ENCODE data around the gene IQSEC1. TPM values are rescaled to one million over a fixed set of nuclear protein-coding genes. Genes with fewer than 3 reads are reported as not detected.

Gene IQSEC1
- total RNA-seq, 1 donor from 2014 or later = 60.2 TPM

GRCh38 chr3:12999147-13000140 is 73.8 kb downstream of the IQSEC1 start:
- no peak for DNase-seq

- no peak for DNase-seq
Observed at GRCh38 chr3:12998648-12999047, 74.6 kb downstream of the IQSEC1 start.

DNA sequence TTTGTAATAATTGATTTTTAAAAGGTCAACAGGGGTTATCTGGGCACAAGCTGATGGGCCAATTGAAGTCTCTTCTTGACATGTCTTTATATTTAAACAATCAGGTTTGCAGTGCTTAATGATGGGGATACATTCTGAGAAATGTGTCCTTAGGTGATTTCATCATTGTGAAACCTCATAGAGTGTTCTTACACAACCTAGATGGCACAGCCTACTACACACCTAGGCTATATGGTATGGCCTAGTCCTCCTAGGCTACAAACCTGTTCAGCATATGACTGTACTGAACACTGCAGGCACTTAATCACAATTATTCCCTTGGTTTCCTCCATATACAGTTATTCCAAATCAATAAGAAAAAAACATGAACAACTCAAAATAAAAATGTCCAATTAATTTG is 75.8 kb downstream of the IQSEC1 start:
- no peak for DNase-seq

GRCh38 chr3:12996181-12996506 is 77.1 kb downstream of the IQSEC1 start:
- DNase-seq = no peak

GRCh38 chr3:12995389-12996180 is 77.6 kb downstream of the IQSEC1 start:
- DNase-seq = no peak

GRCh38 chr3:12994607-12995388 is 78.4 kb downstream of the IQSEC1 start:
- DNase-seq = peak; percentile 90

- no peak for DNase-seq
Observed at GRCh38 chr3:12994357-12994606, 78.9 kb downstream of the IQSEC1 start.

DNA sequence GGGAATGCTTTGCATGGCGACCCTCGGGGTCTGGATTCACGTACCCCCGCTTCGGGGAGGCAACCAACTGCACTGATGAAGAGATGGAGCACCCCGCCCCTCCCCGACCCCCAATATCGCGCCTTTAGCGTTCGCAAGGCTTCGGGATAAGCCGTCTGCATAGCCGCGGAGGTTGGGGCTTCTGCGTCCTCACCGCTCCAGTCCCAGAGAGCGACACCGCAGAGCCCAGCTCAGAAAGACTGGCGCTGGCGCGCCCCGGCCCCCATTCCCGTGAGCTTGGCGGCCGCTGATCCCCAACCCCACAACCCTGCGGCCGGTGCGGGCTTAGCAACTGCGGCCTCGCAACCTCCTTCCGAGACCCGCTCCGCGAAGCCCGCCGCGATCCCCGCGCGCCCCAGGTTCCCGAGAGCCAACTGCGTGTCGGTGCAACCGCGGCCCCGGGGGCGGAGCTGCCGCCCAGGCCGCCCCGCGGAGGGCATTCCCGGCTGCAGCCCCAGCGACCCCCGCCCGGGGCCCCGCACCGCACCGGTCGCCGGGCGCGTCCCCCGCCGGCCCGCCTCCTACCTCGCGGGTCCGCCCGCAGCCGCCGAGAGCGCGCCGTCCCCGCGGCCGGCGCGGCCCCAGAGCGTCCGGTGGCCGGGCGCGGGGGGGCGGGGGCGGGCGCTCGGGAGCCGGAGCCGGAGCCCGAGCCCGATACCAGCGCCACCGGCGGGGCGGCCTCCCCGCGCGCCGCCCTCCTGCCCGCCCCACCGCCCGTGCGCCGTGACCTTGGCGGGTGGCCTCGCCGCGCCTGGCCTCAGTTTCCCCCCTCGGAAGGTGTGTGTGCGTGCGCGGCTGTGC is 79.5 kb downstream of the IQSEC1 start:
- no peak for DNase-seq

DNA sequence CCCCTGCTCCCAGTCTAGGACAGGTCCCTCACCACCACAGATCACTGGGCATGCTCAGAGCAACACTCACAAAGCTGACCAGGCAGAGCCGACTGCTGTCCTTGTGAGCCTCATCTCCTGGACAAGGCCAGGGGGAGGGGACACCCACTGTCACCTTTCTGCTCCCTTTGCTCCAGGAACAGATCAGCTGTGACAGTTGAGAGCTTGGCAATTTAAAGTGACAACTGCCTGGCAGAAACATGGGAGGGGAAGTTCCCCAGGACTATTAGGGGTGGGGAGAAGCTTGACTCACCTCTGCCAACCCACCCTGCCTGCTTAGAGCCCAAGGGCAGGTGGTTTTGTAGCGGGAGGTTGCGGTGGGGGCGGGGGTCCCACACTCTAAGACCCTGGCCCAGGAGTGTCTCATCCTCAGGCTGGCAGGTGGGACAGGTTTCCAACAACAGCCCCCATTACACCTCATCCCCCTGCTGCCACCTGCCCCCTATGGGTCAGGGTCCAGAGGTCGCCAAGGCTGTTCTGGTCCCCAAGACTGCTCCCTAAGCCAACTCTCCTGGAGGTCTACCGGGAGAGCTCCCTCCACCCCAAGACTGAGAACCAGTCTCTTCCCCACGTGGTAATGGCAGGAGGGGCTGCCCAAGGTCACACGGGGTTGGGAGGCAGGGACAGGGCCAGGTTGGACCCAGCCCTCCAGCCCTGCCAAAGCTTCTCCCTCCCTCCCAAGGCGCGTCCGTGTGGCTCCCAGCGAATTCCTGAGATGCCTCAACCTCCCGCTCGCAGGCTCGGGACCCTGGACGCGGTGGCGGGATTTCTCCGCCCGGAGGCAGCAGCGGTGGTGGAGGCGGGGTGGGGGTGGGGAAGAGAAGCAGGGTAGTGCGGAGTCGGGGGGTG is 80.4 kb downstream of the IQSEC1 start:
- DNase-seq = no peak

GRCh38 chr3:12991861-12992281 is 81.4 kb downstream of the IQSEC1 start:
- no peak for DNase-seq

DNA sequence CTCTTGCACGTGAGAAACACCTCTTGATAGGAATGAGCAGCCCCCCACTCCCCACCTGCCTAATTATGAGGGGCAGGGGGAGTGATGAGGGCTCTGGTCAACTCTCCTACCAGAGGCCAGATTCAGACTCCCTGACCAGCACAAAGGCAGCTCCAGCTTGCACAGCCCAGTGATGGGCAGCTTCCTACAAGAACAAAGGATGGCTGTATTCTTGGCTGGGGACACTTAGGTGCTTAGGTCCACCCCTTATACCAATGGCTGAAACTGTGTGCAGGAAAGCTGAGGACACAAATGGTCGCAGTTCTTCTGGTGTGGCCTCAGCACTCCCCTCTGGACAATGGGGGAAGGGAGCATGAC is 81.8 kb downstream of the IQSEC1 start:
- DNase-seq = no peak

DNA sequence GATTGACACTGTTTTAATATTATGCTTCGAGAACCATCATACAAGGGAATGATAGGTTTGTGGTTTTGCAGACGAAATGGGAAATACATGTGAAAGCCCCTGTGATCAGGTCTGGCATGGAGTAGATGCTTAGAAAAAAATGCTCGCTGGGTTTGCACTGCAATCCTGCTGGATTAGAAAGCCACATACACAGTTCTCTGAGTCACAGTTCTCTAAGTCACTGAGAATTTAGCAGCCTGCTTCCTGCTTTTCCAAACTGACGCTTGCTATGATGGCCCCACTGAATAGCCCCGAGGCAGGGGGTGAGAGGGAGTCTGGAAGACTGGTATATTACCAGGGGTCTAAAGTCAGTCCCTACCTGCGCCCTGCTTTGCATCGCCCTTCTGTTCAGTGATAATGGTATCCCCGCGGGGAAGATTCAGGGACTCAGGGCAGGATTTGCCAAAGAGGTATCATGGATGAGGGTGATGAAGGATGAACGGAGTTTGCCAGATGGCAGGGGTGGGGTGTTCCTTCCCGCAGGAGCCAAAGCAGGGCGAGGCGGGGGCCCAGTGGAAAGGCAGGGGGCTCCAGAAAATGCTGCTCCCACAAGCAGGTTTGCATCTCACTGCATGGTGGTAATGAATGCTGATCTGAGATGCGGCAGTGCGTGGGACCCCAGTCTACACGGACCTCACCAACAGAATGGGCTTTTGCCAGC is 82.3 kb downstream of the IQSEC1 start:
- DNase-seq = no peak

- no peak for DNase-seq
Observed at GRCh38 chr3:12990306-12990705, 82.9 kb downstream of the IQSEC1 start.

- no peak for DNase-seq
Observed at GRCh38 chr3:12988728-12989454, 84.3 kb downstream of the IQSEC1 start.

- DNase-seq = no peak
Observed at GRCh38 chr3:12987602-12988001, 85.6 kb downstream of the IQSEC1 start.

DNA sequence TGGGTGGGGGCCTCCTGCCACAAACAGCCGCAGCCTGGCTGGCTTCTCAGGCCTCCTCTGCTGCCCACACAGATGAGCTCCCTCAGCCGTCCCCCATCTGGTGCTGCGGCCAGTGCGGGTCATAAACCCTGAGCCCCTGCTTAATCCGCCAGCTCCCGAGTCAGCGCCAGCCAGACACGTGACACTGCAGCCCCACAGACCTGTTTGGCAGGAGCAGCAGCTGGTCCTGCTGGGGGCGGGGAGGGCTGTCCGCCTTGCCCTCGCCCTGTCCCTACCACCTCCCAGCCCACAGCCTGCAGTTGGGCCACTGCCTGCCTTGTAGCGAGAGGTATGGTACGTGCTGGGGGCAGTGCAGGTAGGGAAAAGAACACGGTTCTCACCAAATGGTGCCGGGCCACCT is 86.2 kb downstream of the IQSEC1 start:
- peak; percentile 51 for DNase-seq

DNA sequence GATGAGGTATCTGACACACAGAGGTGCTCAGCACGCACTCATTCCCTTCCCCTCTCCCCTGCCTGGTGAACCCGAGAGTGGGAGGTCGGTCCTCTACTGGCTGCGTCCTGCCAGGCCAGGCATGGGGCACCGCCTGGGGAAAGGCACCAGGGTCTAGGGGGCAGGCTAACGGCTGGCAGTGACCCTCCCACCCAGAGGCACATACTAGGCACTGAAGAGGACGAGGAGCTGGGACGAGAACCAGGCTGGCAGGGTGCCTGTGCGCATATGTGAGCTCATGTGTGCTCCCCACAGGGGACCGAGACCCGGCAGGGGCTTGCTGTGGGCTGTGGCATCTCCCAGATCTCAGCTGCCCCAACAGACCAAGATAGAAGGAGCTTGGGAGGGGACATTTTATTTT is 86.7 kb downstream of the IQSEC1 start:
- no peak for DNase-seq

DNA sequence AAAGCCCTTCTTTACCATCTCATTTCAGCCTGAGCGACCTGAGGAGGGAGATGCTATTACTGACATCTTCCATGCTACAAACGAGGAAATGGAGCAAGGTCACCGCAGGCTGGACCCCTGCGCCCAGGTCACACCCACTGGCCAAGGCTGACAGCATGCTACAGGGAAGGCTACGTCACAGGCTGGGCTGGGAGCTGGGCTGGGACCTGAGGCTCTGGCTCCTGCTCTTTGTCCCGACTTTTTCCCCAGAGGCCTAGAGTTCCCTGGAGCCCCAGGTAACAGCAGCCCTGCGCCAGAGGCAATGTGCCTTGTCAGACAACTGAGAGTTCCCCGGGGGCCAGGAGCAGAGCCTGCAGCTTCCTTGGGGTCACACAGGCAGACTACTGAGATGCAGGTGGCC is 87.2 kb downstream of the IQSEC1 start:
- no peak for DNase-seq

DNA sequence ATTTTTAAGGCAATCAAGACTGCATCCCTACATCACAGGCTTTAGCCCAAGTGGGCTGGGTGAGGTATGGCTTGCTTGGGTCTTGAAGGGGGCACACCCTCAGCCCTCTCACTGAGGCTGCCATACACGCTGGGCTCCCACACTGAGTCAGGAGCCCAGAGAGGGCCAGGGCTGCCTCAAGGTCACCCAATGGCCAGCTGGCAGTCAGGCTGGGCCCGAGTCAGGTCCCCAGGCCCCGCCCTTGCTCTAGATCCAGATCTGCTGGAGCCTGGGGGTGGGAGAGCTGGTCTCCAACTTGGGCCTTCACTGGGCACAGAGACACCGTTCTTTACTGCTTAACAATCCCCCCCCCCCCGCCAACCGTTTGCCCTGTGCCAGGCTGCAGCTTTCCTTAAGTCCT is 88.1 kb downstream of the IQSEC1 start:
- no peak for DNase-seq

All from tongue (tissue), 2 donors.